Measurements from ENCODE around the gene MAPRE2. TPM values are rescaled to one million over a fixed set of nuclear protein-coding genes. Genes with fewer than 3 reads are reported as not detected.

Gene MAPRE2
- total RNA-seq, 1 experiment from 2014 or later: 29.4 TPM

DNA sequence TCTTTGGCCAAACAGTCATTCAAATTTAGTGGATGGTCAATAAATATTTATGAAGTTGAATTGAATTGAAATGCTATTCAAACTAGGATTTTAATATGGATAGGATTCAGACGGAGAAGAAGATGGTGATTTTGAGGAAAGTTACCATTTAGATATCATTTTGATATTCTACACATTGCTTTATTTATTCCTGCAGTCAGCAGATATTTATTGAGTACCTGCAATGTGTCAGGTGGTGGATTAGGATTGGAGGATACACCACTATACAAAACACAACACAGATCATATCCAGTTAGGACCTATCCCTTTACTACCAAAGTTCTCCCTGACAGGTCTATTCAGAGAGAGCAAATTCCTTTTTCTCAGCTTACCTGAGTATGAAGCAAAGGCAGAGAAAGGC lies 38.8 kb downstream of the MAPRE2 start:
- Mint-ChIP-seq H3K27ac (no peak overlapping the region), H3K36me3 (ENCODE audit: insufficient read depth in 1 of 3, low read depth in 3 of 3) (no peaks in the 10 kb centered on the region; a peak in 2 of 7 replicates), H3K4me3 (no peak overlapping the region), H3K4me1 (peaks cover 11 to 16% of the 10 kb centered on the region in 2 experiments), H3K9me3 (no peaks in the 10 kb centered on the region), H3K27me3 (ENCODE audit: low read depth) (no peaks in the 10 kb centered on the region)
- Histone ChIP-seq H2BK120ac (ENCODE audit: low read depth, low read length, poor library complexity, severe bottlenecking) (no peak overlapping the region), H3K27ac (ENCODE audit: insufficient read length, low read depth, low read length) (no peak overlapping the region), H3K4ac (ENCODE audit: low read depth, low read length) (no peak overlapping the region), H3K79me1 (ENCODE audit: insufficient read depth, low read depth, low read length, poor library complexity, severe bottlenecking) (no peaks in the 10 kb centered on the region), H3K4me1 (ENCODE audit: insufficient read depth, low read length) (no peaks in the 10 kb centered on the region), H4K5ac (ENCODE audit: insufficient read length, low read depth, low read length) (no peak overlapping the region), H2BK5ac (ENCODE audit: insufficient read length, low read length) (no peak overlapping the region), H2AK5ac (ENCODE audit: insufficient read length, low read length) (no peak overlapping the region), H4K8ac (replicated peaks; ENCODE audit: insufficient read length, low read depth, low read length) (no peak overlapping the region), H3K18ac (ENCODE audit: insufficient read length, low read depth, low read length) (no peak overlapping the region), H2AFZ (ENCODE audit: low read length) (no peak overlapping the region), H3K9ac (ENCODE audit: extremely low read depth, insufficient read length, low read length) (no peak overlapping the region), H2BK12ac (ENCODE audit: insufficient read length, low read depth, low read length) (no peak overlapping the region), H3K9me3 (ENCODE audit: control insufficient read depth, low read depth, low read length) (no peaks in the 10 kb centered on the region), H4K20me1 (ENCODE audit: control insufficient read depth, insufficient read depth, insufficient read length) (no peaks in the 10 kb centered on the region), H3K23me2 (ENCODE audit: insufficient read length, low read depth, low read length, poor library complexity, severe bottlenecking) (no peaks in the 10 kb centered on the region), H3K23ac (ENCODE audit: insufficient read length, low read depth, low read length) (no peak overlapping the region), H3K14ac (ENCODE audit: insufficient read depth, low read length) (no peak overlapping the region), H3K27me3 (ENCODE audit: insufficient read depth, low read length) (no peaks in the 10 kb centered on the region), H3K4me2 (ENCODE audit: insufficient read depth, insufficient read length, low read length) (no peak overlapping the region), H4K91ac (ENCODE audit: insufficient read length, low read depth, low read length) (no peak overlapping the region), H2BK15ac (ENCODE audit: low read depth, low read length) (no peak overlapping the region), H3K79me2 (ENCODE audit: insufficient read depth, low read length) (no peaks in the 10 kb centered on the region), H3T11ph (ENCODE audit: low read length) (no peak overlapping the region), H3K56ac (ENCODE audit: insufficient read length, low read depth, low read length) (no peak overlapping the region), H2BK20ac (ENCODE audit: low read depth, low read length, poor library complexity, severe bottlenecking) (no peak overlapping the region)
- TF ChIP-seq, protein P1, sequence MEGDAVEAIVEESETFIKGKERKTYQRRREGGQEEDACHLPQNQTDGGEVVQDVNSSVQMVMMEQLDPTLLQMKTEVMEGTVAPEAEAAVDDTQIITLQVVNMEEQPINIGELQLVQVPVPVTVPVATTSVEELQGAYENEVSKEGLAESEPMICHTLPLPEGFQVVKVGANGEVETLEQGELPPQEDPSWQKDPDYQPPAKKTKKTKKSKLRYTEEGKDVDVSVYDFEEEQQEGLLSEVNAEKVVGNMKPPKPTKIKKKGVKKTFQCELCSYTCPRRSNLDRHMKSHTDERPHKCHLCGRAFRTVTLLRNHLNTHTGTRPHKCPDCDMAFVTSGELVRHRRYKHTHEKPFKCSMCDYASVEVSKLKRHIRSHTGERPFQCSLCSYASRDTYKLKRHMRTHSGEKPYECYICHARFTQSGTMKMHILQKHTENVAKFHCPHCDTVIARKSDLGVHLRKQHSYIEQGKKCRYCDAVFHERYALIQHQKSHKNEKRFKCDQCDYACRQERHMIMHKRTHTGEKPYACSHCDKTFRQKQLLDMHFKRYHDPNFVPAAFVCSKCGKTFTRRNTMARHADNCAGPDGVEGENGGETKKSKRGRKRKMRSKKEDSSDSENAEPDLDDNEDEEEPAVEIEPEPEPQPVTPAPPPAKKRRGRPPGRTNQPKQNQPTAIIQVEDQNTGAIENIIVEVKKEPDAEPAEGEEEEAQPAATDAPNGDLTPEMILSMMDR (conservative IDR thresholded peaks at IDR 0.05): no peak
- WGBS (ENCODE audit: extremely low coverage, insufficient read length, low lambda C conversion rate): no CpG with 5 or more reads among the region's 1 CpG
- DNase-seq: no peak

Measured in H9 (cell line).